ENCODE results near the gene ZBTB16.

DNA sequence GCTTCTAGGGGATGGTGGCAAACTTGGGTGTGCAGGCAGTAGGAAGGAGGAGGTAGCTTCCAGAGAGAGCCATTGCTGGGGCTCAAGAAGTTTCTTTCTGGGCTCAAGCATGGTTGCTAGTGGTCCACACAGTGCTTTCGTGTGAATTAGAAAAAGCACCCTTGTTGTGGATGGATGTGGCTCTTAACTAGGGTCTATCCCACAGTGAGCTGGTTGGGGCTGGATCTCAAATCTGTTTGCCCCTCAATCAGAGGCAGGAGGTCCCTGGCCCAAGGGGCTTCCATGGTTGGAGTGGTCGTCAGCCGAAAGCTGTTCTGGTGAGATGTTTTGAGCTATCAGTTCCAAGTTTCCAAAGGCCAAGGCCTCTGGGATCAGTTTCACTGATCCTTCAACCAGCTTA lies 35.0 kb downstream of the ZBTB16 start:
- TF ChIP-seq, protein P1, sequence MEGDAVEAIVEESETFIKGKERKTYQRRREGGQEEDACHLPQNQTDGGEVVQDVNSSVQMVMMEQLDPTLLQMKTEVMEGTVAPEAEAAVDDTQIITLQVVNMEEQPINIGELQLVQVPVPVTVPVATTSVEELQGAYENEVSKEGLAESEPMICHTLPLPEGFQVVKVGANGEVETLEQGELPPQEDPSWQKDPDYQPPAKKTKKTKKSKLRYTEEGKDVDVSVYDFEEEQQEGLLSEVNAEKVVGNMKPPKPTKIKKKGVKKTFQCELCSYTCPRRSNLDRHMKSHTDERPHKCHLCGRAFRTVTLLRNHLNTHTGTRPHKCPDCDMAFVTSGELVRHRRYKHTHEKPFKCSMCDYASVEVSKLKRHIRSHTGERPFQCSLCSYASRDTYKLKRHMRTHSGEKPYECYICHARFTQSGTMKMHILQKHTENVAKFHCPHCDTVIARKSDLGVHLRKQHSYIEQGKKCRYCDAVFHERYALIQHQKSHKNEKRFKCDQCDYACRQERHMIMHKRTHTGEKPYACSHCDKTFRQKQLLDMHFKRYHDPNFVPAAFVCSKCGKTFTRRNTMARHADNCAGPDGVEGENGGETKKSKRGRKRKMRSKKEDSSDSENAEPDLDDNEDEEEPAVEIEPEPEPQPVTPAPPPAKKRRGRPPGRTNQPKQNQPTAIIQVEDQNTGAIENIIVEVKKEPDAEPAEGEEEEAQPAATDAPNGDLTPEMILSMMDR (IDR thresholded peaks at IDR 0.05), result no peak
- TF ChIP-seq POLR2A (IDR thresholded peaks at IDR 0.05), result no peak

Measured in ovary (tissue), 3 donors.